H1 (cell line): Measurements from ENCODE around the gene MPLKIP. TPM values are rescaled to one million over a fixed set of nuclear protein-coding genes. Genes with fewer than 3 reads are reported as not detected.
"Not testable (repeated sequence)": the region's sequence is repeated elsewhere in the genome, so short reads cannot be mapped to it uniquely, and the experiment has no call there.

Experiments used
- CTCF ChIA-PET: fragments of 300-600 bp; sonication (Branson Sonifier 250); formaldehyde crosslinking; loops from one replicate; lab custom pipeline; 2021; ENCODE audit not compliant: partially characterized antibody; lab: Charles Lee
- POLR2A ChIA-PET: fragments of 300-600 bp; sonication (Branson Sonifier 250); formaldehyde crosslinking; loops from one replicate; lab custom pipeline; 2021; ENCODE audit warnings: inconsistent platforms; ENCODE audit not compliant: partially characterized antibody; lab: Charles Lee
- DNase-seq, 2 experiments: peaks; one replicate each; pipeline versions ENCODE4 v3.0.0 to v3.0.0-alpha.2; 2010 to 2022; ENCODE audit warnings: low spot score in 2 of 2, low read depth in 1 of 2, mixed read lengths in 1 of 2
- FAIRE-seq: peaks from 2 replicates; lab custom pipeline; 2011; peaks lifted over from hg19 to GRCh38; lab: Jason Lieb, UNC
- H2AFZ ChIP-seq: 2 replicates; pipeline ENCODE4 v1.8.1; 2012; ENCODE audit warnings: low read length, inconsistent platforms
- H2AK5ac ChIP-seq: 2 replicates; pipeline ENCODE4 v1.6.1; 2013; ENCODE audit warnings: low read depth, low read length
- H2BK120ac ChIP-seq: replicated peaks from 2 replicates; pipeline ENCODE3; 2013; ENCODE audit warnings: low read depth, low read length, inconsistent platforms
- H2BK12ac ChIP-seq: 2 replicates; pipeline ENCODE4 v1.6.1; 2013; ENCODE audit warnings: low read depth, low read length
- H2BK15ac ChIP-seq: 2 replicates; pipeline ENCODE4 v1.6.1; 2013; ENCODE audit warnings: low read length
- H2BK20ac ChIP-seq: 2 replicates; pipeline ENCODE4 v1.6.1; 2013; ENCODE audit warnings: low read length
- H2BK5ac ChIP-seq: 2 replicates; pipeline ENCODE4 v1.6.1; 2013; ENCODE audit warnings: low read depth, low read length
- H3K14ac ChIP-seq: 2 replicates; pipeline ENCODE4 v1.6.1; 2013; ENCODE audit warnings: inconsistent platforms; ENCODE audit not compliant: insufficient read length
- H3K18ac ChIP-seq: 2 replicates; pipeline ENCODE4 v1.6.1; 2013; ENCODE audit warnings: low read length; ENCODE audit errors: extremely low read depth
- H3K23ac ChIP-seq: 2 replicates; pipeline ENCODE4 v1.6.1; 2013; ENCODE audit warnings: inconsistent platforms; ENCODE audit not compliant: insufficient read length
- H3K23me2 ChIP-seq: 2 replicates; pipeline ENCODE4 v1.6.1; 2013; ENCODE audit warnings: low read depth, low read length
- H3K27ac ChIP-seq: 2 replicates; pipeline ENCODE4 v1.6.1; 2011; ENCODE audit warnings: low read depth, low read length, inconsistent platforms
- H3K27me3 ChIP-seq, 4 experiments: replicated peaks in 1 of 4; 1 replicate in 1 of 4; 2 replicates in 3 of 4; pipeline versions ENCODE4 v1.6.1 to v1.8.1; 2011 to 2013; ENCODE audit warnings: low read length in 3 of 4, mild to moderate bottlenecking in 3 of 4, inconsistent platforms in 2 of 4, mixed read lengths in 2 of 4, moderate library complexity in 1 of 4; ENCODE audit not compliant: control insufficient read depth in 3 of 4, insufficient read depth in 3 of 4; ENCODE audit errors: extremely low read depth in 1 of 4
- H3K36me3 ChIP-seq, 4 experiments: 2 replicates each; pipeline versions ENCODE4 v1.6.1 to v1.8.1; 2011 to 2013; ENCODE audit warnings: mild to moderate bottlenecking in 4 of 4, low read length in 3 of 4, moderate library complexity in 2 of 4, control low read depth in 1 of 4, inconsistent platforms in 1 of 4; ENCODE audit not compliant: insufficient read depth in 4 of 4, control insufficient read depth in 2 of 4
- H3K4ac ChIP-seq: replicated peaks from 2 replicates; pipeline ENCODE3; 2013; ENCODE audit warnings: low read length, low read depth, mixed read lengths, inconsistent platforms; ENCODE audit not compliant: insufficient read length
- H3K4me1 ChIP-seq, 4 experiments: replicated peaks in 1 of 4; 1 replicate in 1 of 4; 2 replicates in 3 of 4; pipeline versions ENCODE4 v1.6.1 to v1.8.1; 2011 to 2013; ENCODE audit warnings: low read length in 3 of 4, inconsistent platforms in 2 of 4, mixed read lengths in 1 of 4; ENCODE audit not compliant: insufficient read depth in 4 of 4, control insufficient read depth in 3 of 4
- H3K4me2 ChIP-seq, 2 experiments: 2 replicates each; pipeline versions ENCODE4 v1.6.1 to v1.8.1; 2011 to 2013; ENCODE audit warnings: low read depth in 2 of 2, low read length in 2 of 2, control low read depth in 1 of 2, inconsistent platforms in 1 of 2, mild to moderate bottlenecking in 1 of 2; ENCODE audit not compliant: insufficient read depth in 1 of 2
- H3K4me3 ChIP-seq, 4 experiments: fragments of 200-600, 300-600 bp in 1 of 4; sonication (generic), shearing (Covaris generic), sonication (Bioruptor Twin) in 1 of 4; 2 replicates each; pipeline versions ENCODE4 v1.5.1 to v1.8.1; 2011 to 2016; ENCODE audit warnings: low read length in 4 of 4, low read depth in 3 of 4, control low read depth in 2 of 4, inconsistent platforms in 2 of 4, mild to moderate bottlenecking in 2 of 4, mixed read lengths in 1 of 4, moderate library complexity in 1 of 4; ENCODE audit not compliant: insufficient read depth in 2 of 4; ENCODE audit errors: extremely low read depth in 1 of 4
- H3K56ac ChIP-seq: replicated peaks from 2 replicates; pipeline ENCODE3; 2013; ENCODE audit warnings: low read depth, mild to moderate bottlenecking, mixed read lengths, low read length, inconsistent platforms; ENCODE audit not compliant: insufficient read length
- H3K79me1 ChIP-seq: 2 replicates; pipeline ENCODE4 v1.6.1; 2013; ENCODE audit warnings: low read depth, low read length, control low read depth
- H3K79me2 ChIP-seq, 2 experiments: 2 replicates each; pipeline versions ENCODE4 v1.6.1 to v1.8.1; 2012 to 2013; ENCODE audit warnings: low read length in 2 of 2, mild to moderate bottlenecking in 2 of 2, inconsistent platforms in 1 of 2; ENCODE audit not compliant: insufficient read depth in 2 of 2, control insufficient read depth in 1 of 2
- H3K9ac ChIP-seq, 4 experiments: replicated peaks in 1 of 4; 1 replicate in 1 of 4; 2 replicates in 3 of 4; pipeline versions ENCODE4 v1.6.1 to v1.8.1; 2011 to 2013; ENCODE audit warnings: low read depth in 3 of 4, low read length in 3 of 4, control low read depth in 2 of 4, mild to moderate bottlenecking in 2 of 4, moderate library complexity in 2 of 4, inconsistent platforms in 1 of 4; ENCODE audit errors: extremely low read depth in 1 of 4
- H3K9me3 ChIP-seq, 2 experiments: 2 replicates each; pipeline versions ENCODE4 v1.6.1 to v1.8.1; 2012 to 2013; ENCODE audit warnings: mild to moderate bottlenecking in 2 of 2, moderate library complexity in 2 of 2, control low read depth in 1 of 2, inconsistent platforms in 1 of 2, low read depth in 1 of 2, low read length in 1 of 2, mixed read lengths in 1 of 2; ENCODE audit not compliant: insufficient read depth in 2 of 2
- H4K20me1 ChIP-seq, 2 experiments: replicated peaks in 1 of 2; 2 replicates each; pipeline versions ENCODE3 to v1.8.1; 2011 to 2013; ENCODE audit warnings: inconsistent platforms in 2 of 2, low read length in 2 of 2, mild to moderate bottlenecking in 1 of 2; ENCODE audit not compliant: insufficient read depth in 2 of 2, control insufficient read depth in 1 of 2
- H4K5ac ChIP-seq: 2 replicates; pipeline ENCODE4 v1.6.1; 2013; ENCODE audit warnings: low read length, low read depth, mixed read lengths, inconsistent platforms; ENCODE audit not compliant: insufficient read length
- H4K8ac ChIP-seq: 2 replicates; pipeline ENCODE4 v1.8.0; 2013; ENCODE audit warnings: mild to moderate bottlenecking, moderate library complexity, low read length, inconsistent platforms; ENCODE audit not compliant: insufficient read depth; ENCODE audit errors: extremely low read depth
- H4K91ac ChIP-seq: replicated peaks from 2 replicates; pipeline ENCODE3; 2013; ENCODE audit warnings: low read length, mixed read lengths, inconsistent platforms; ENCODE audit not compliant: insufficient read length
- whole genome bisulfite sequencing, 2 experiments: shearing (Covaris generic) in 1 of 2; methylation state at CpG; one replicate each; pipeline versions ENCODE4 v1.1.6 to v1.1.7; 2013 to 2015; ENCODE audit warnings: low lambda C conversion rate in 2 of 2, mixed read lengths in 2 of 2, inconsistent platforms in 1 of 2, low coverage in 1 of 2, missing lambda C conversion rate in 1 of 2; ENCODE audit not compliant: insufficient replicate concordance in 2 of 2, insufficient coverage in 1 of 2, insufficient read length in 1 of 2; ENCODE audit errors: extremely low coverage in 1 of 2, missing lambda C conversion rate in 1 of 2; 5-methylcytosine and 5-hydroxymethylcytosine counted together
- polyA plus RNA-seq, 7 experiments: library from polyadenylated mRNA; depleted of rRNA in 3 of 7; stranded (reverse) in 5 of 7; unstranded in 2 of 7; fragments of >200 nt in 5 of 7; fragments of 200-250 nt in 2 of 7; gene quantifications; 1 replicate in 5 of 7; 2 replicates in 1 of 7; 4 replicates in 1 of 7; pipeline versions ENCODE4 v1.2.1 to v1.2.3, GENCODE V29; 2011 to 2013; ENCODE audit warnings: missing spikeins in 2 of 7, mixed read lengths in 2 of 7
- total RNA-seq: library from RNA; stranded (reverse); fragmentation: NEBNext Ultra II Directional; extraction: Animal tissue kit (Norgen Biotek cat#: 25700); gene quantifications from 2 replicates; pipeline ENCODE4 v1.2.1, GENCODE V29; 2021

MPLKIP gene
- total and polyA plus RNA-seq, 2 of the 8 experiments (the other 6 are each of a cell fraction or from before 2014, with no cell fraction given) = 57.2 to 73.4 TPM

DNA sequence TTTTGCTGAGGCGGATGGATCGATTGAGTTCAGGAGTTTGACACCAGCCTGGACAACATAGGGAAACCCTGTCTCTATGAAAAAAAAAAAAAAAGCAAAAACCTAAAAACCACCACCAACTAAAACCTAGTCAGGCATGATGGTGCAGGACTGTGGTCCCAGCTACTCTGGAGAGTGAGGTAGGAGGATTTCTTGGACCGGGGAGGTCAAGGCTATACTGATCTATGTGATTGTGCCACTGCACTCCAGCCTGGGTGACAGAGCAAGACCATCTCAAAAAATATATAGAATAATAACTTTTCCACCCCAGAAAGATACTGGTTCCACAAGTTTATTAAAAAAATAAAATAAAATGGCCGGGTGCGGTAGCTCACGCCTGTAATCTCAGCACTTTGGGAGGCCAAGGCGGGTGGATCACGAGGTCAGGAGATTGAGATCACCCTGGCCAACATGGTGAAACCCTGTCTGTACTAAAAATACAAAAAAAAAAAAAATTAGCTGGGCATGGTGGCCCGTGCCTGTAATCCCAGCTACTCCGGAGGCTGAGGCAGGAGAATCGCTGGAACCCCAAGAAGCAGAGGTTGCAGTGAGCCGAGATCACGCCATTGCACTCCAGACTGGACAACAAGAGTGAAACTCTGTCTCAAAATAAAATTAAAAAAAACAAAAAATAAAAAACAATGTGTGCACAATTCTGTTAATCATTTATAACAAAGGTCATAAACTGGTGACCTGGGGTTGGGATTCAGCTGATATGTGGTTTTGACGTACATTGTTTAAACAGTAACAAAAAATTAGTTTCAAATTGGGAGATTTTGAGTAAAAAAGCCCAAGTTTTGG lies 12.1 kb downstream of the MPLKIP start:
- H3K9me3 ChIP-seq, H3K4me3 ChIP-seq, H4K20me1 ChIP-seq, H3K36me3 ChIP-seq, H3K18ac ChIP-seq, H3K56ac ChIP-seq, H3K27ac ChIP-seq, DNase-seq, H3K4ac ChIP-seq, H2BK15ac ChIP-seq, H2AFZ ChIP-seq, H3K79me2 ChIP-seq, H4K5ac ChIP-seq, H3K4me2 ChIP-seq, H2BK20ac ChIP-seq, H2BK12ac ChIP-seq, FAIRE-seq, H4K91ac ChIP-seq, H4K8ac ChIP-seq, H3K23ac ChIP-seq, H2BK5ac ChIP-seq, H3K4me1 ChIP-seq, H2AK5ac ChIP-seq, H3K27me3 ChIP-seq, H3K14ac ChIP-seq, H3K23me2 ChIP-seq, H2BK120ac ChIP-seq, H3K79me1 ChIP-seq, H3K9ac ChIP-seq: not testable (repeated sequence)
- CTCF ChIA-PET = interaction anchor here (1.4 kb wide), 1 partner anchor 70 kb away, joined by 3 read pairs; no protein-coding TSS in a partner anchor
- POLR2A ChIA-PET = interaction anchor here (2.0 kb wide), 1 partner anchor 12 kb away, joined by 7 read pairs; the partner anchor contains the start of genes MPLKIP and SUGCT
- 97% methylated on average over 14 of the region's 14 CpGs; no CpG with 5 or more reads in 1 of the 2 experiments for WGBS, 2 experiments
